Astrocyte (in vitro differentiated cells and primary cell): Measurements from ENCODE around the gene IFRD1. TPM values are rescaled to one million over a fixed set of nuclear protein-coding genes. Genes with fewer than 3 reads are reported as not detected.

Source experiments
- DNase-seq: peaks from one replicate; pipeline ENCODE4 v3.0.0-alpha.2; 2010; ENCODE audit warnings: low read depth
- FAIRE-seq: peaks from 2 replicates; lab custom pipeline; 2011; peaks lifted over from hg19 to GRCh38; lab: Jason Lieb, UNC
- H2AFZ ChIP-seq: 2 replicates; pipeline ENCODE4 v1.6.0; 2012; ENCODE audit warnings: low read depth, low read length, inconsistent platforms
- H3K27ac ChIP-seq: 2 replicates; pipeline ENCODE4 v1.5.1; 2011; ENCODE audit warnings: low read depth, low read length, inconsistent platforms
- H3K27me3 ChIP-seq: 2 replicates; pipeline ENCODE4 v1.6.0; 2011; ENCODE audit warnings: low read length, inconsistent platforms; ENCODE audit not compliant: insufficient read depth
- H3K36me3 ChIP-seq: 2 replicates; pipeline ENCODE4 v1.5.1; 2011; ENCODE audit warnings: low read length, inconsistent platforms; ENCODE audit not compliant: insufficient read depth
- H3K4me1 ChIP-seq: 2 replicates; pipeline ENCODE4 v1.5.1; 2011; ENCODE audit warnings: low read length, inconsistent platforms; ENCODE audit not compliant: insufficient read depth
- H3K4me2 ChIP-seq: 2 replicates; pipeline ENCODE4 v1.6.0; 2012; ENCODE audit warnings: low read length, inconsistent platforms
- H3K4me3 ChIP-seq: 2 replicates; pipeline ENCODE4 v1.5.1; 2011; ENCODE audit warnings: low read depth, mild to moderate bottlenecking, low read length, inconsistent platforms; ENCODE audit not compliant: insufficient read depth
- H3K79me2 ChIP-seq: 2 replicates; pipeline ENCODE4 v1.6.0; 2012; ENCODE audit warnings: mild to moderate bottlenecking, low read length, inconsistent platforms; ENCODE audit not compliant: insufficient read depth
- H3K9ac ChIP-seq: 2 replicates; pipeline ENCODE4 v1.6.0; 2012; ENCODE audit warnings: mild to moderate bottlenecking, low read length, inconsistent platforms
- H3K9me3 ChIP-seq: 2 replicates; pipeline ENCODE4 v1.5.1; 2012; ENCODE audit warnings: low read depth, mild to moderate bottlenecking, low read length, inconsistent platforms; ENCODE audit not compliant: insufficient read depth
- H4K20me1 ChIP-seq: 2 replicates; pipeline ENCODE4 v1.6.0; 2012; ENCODE audit warnings: low read length, inconsistent platforms; ENCODE audit not compliant: insufficient read depth
- H3K27ac Mint-ChIP-seq: one replicate; pipeline ENCODE4 v1.8.0; 2021; ENCODE audit warnings: mild to moderate bottlenecking, mixed read lengths; ENCODE audit not compliant: unreplicated experiment
- H3K27me3 Mint-ChIP-seq: one replicate; pipeline ENCODE4 v1.8.0; 2021; ENCODE audit warnings: low read depth, mixed read lengths; ENCODE audit not compliant: unreplicated experiment
- H3K36me3 Mint-ChIP-seq: one replicate; pipeline ENCODE4 v1.8.0; 2021; ENCODE audit warnings: low read depth, mixed read lengths; ENCODE audit not compliant: unreplicated experiment
- H3K4me1 Mint-ChIP-seq: one replicate; pipeline ENCODE4 v1.8.0; 2021; ENCODE audit warnings: low read depth, mixed read lengths; ENCODE audit not compliant: unreplicated experiment
- H3K4me3 Mint-ChIP-seq: one replicate; pipeline ENCODE4 v1.8.0; 2021; ENCODE audit warnings: mild to moderate bottlenecking, moderate library complexity, mixed read lengths; ENCODE audit not compliant: unreplicated experiment
- H3K9me3 Mint-ChIP-seq: one replicate; pipeline ENCODE4 v1.8.0; 2021; ENCODE audit warnings: mild to moderate bottlenecking, mixed read lengths; ENCODE audit not compliant: unreplicated experiment
- EZH2 ChIP-seq: IDR thresholded peaks from 2 replicates; pipeline ENCODE4 v1.6.1; 2012; ENCODE audit warnings: mild to moderate bottlenecking, low read length, inconsistent platforms; ENCODE audit not compliant: insufficient read depth
- total RNA-seq: library from RNA; stranded (reverse); gene quantifications from 2 replicates; pipeline ENCODE4 v1.2.1, GENCODE V29; 2021
- TF ChIP-seq, protein P1 (sequence below): IDR thresholded peaks from 2 replicates; pipeline ENCODE4 v1.5.1; 2011; ENCODE audit warnings: low read depth, mild to moderate bottlenecking, inconsistent platforms, low read length, moderate library complexity; ENCODE audit not compliant: insufficient read depth

The IFRD1 gene
- total RNA-seq, 1 donor from 2014 or later = 101 TPM

DNA sequence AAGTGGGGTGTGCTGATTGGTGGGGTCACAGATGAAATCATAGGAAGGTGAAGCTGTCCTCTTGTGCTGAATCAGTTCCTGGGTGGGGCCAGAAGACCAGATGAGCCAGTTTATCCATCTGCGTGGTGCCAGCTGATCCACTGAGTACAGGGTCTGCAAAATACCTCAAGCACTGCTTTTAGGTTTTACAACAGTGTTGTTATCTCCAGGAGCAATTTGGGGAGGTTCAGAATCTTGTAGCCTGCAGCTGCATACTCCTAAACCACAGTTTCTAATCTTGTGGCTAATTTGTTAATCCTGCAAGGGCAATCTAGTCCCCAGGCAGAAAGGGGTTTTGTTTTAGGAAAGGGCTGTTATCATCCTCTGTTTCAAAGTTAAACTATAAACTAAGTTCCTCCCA, 17.0 kb upstream of the IFRD1 start:
- no peaks in the 10 kb centered on the region for H3K79me2 ChIP-seq
- H4K20me1 ChIP-seq = no peaks in the 10 kb centered on the region
- H3K27ac Mint-ChIP-seq = peak overlapping the region; percentile 66
- no peaks in the 10 kb centered on the region for H3K27me3 Mint-ChIP-seq
- no peak overlapping the region for H3K4me3 Mint-ChIP-seq
- H3K27ac ChIP-seq = no peak overlapping the region
- no peak for FAIRE-seq
- H2AFZ ChIP-seq = no peak overlapping the region
- TF ChIP-seq, protein P1, sequence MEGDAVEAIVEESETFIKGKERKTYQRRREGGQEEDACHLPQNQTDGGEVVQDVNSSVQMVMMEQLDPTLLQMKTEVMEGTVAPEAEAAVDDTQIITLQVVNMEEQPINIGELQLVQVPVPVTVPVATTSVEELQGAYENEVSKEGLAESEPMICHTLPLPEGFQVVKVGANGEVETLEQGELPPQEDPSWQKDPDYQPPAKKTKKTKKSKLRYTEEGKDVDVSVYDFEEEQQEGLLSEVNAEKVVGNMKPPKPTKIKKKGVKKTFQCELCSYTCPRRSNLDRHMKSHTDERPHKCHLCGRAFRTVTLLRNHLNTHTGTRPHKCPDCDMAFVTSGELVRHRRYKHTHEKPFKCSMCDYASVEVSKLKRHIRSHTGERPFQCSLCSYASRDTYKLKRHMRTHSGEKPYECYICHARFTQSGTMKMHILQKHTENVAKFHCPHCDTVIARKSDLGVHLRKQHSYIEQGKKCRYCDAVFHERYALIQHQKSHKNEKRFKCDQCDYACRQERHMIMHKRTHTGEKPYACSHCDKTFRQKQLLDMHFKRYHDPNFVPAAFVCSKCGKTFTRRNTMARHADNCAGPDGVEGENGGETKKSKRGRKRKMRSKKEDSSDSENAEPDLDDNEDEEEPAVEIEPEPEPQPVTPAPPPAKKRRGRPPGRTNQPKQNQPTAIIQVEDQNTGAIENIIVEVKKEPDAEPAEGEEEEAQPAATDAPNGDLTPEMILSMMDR = no peak
- no peak for TF ChIP-seq EZH2
- no peak overlapping the region for H3K9ac ChIP-seq
- H3K9me3 Mint-ChIP-seq = no peaks in the 10 kb centered on the region
- no peak overlapping the region for H3K4me2 ChIP-seq
- DNase-seq = no peak
- no peaks in the 10 kb centered on the region for H3K36me3 ChIP-seq
- H3K36me3 Mint-ChIP-seq = no peaks in the 10 kb centered on the region
- H3K9me3 ChIP-seq = no peaks in the 10 kb centered on the region
- no peak overlapping the region for H3K4me3 ChIP-seq
- peaks cover 26% of the 10 kb centered on the region for H3K4me1 Mint-ChIP-seq
- peaks cover 18% of the 10 kb centered on the region for H3K4me1 ChIP-seq
- H3K27me3 ChIP-seq = no peaks in the 10 kb centered on the region

- H3K79me2 ChIP-seq = no peaks in the 10 kb centered on the region
- H4K20me1 ChIP-seq = no peaks in the 10 kb centered on the region
- peak overlapping the region; percentile 86 for H3K27ac Mint-ChIP-seq
- peak; percentile 25 for DNase-seq
- peaks cover 23% of the 10 kb centered on the region for H3K4me1 Mint-ChIP-seq
- H3K9me3 Mint-ChIP-seq = no peaks in the 10 kb centered on the region
- H3K27me3 ChIP-seq = no peaks in the 10 kb centered on the region
- peaks cover 18% of the 10 kb centered on the region for H3K4me1 ChIP-seq
- peak overlapping the region; percentile 16 for H3K4me2 ChIP-seq
- TF ChIP-seq EZH2 = no peak
- TF ChIP-seq, protein P1 = no peak
- no peaks in the 10 kb centered on the region for H3K36me3 ChIP-seq
- no peaks in the 10 kb centered on the region for H3K9me3 ChIP-seq
- no peak overlapping the region for H3K27ac ChIP-seq
- H2AFZ ChIP-seq = no peak overlapping the region
- H3K4me3 Mint-ChIP-seq = no peak overlapping the region
- peaks cover 2% of the 10 kb centered on the region for H3K27me3 Mint-ChIP-seq
- H3K36me3 Mint-ChIP-seq = no peaks in the 10 kb centered on the region
- H3K4me3 ChIP-seq = no peak overlapping the region
- FAIRE-seq = no peak
- no peak overlapping the region for H3K9ac ChIP-seq
Observed at GRCh38 chr7:112437072-112437471, 13.2 kb upstream of the IFRD1 start.

- Mint-ChIP-seq H3K4me1 (peaks cover 18% of the 10 kb centered on the region), H3K27ac (no peak overlapping the region), H3K4me3 (no peak overlapping the region), H3K36me3 (no peaks in the 10 kb centered on the region), H3K9me3 (no peaks in the 10 kb centered on the region), H3K27me3 (peaks cover 2% of the 10 kb centered on the region)
- no peaks in the 10 kb centered on the region for H3K9me3 ChIP-seq
- FAIRE-seq (no peak), DNase-seq (no peak)
- H3K9ac ChIP-seq = no peak overlapping the region
- H3K79me2 ChIP-seq = no peaks in the 10 kb centered on the region
- H3K4me3 ChIP-seq = no peak overlapping the region
- H3K4me1 ChIP-seq = peaks cover 18% of the 10 kb centered on the region
- no peak overlapping the region for H3K4me2 ChIP-seq
- no peaks in the 10 kb centered on the region for H3K27me3 ChIP-seq
- H4K20me1 ChIP-seq = no peaks in the 10 kb centered on the region
- no peak overlapping the region for H2AFZ ChIP-seq
- TF ChIP-seq, protein P1 = no peak
- TF ChIP-seq EZH2 = no peak
- H3K27ac ChIP-seq = no peak overlapping the region
- H3K36me3 ChIP-seq = no peaks in the 10 kb centered on the region
Observed at GRCh38 chr7:112439476-112439875, 10.8 kb upstream of the IFRD1 start.
